HepG2 (cell line): ENCODE results near the gene CTDP1. TPM values are rescaled to one million over a fixed set of nuclear protein-coding genes. Genes with fewer than 3 reads are reported as not detected.

ENCODE experiments used
- CEBPG ChIP-seq: IDR thresholded peaks from 2 replicates; pipeline ENCODE4 v1.6.1; 2016
- CHD2 ChIP-seq: IDR thresholded peaks from 2 replicates; pipeline ENCODE4 v1.6.1; 2011; ENCODE audit warnings: low read depth, low read length, improper control_type of control experiment
- FOXJ3 ChIP-seq: sonication (generic); formaldehyde crosslinking; IDR thresholded peaks from 2 replicates; pipeline ENCODE4 v1.4.0; 2020; ENCODE audit warnings: missing genetic modification reagents, mild to moderate bottlenecking, borderline replicate concordance
- GABPB1 ChIP-seq: IDR thresholded peaks from 2 replicates; pipeline ENCODE4 v1.6.1; 2016; ENCODE audit warnings: mild to moderate bottlenecking, missing genetic modification reagents, moderate library complexity, missing compliant biosample characterization
- HNRNPL ChIP-seq: fragments of 200-400 bp; formaldehyde crosslinking; IDR thresholded peaks from 2 replicates; pipeline ENCODE4 v1.6.1; 2017; ENCODE audit warnings: mild to moderate bottlenecking, low read depth, low read length
- MTA3 ChIP-seq: sonication (generic); formaldehyde crosslinking; IDR thresholded peaks from 2 replicates; pipeline ENCODE4 v1.4.0; 2020; ENCODE audit warnings: missing genetic modification reagents
- MXD3 ChIP-seq: IDR thresholded peaks from 2 replicates; pipeline ENCODE4 v1.6.1; 2016; ENCODE audit warnings: mild to moderate bottlenecking, missing biosample characterization, missing genetic modification reagents
- NFATC3 ChIP-seq: sonication (generic); formaldehyde crosslinking; IDR thresholded peaks from 2 replicates; pipeline ENCODE4 v1.5.1; 2020; ENCODE audit warnings: mild to moderate bottlenecking, missing genetic modification reagents
- ZNF20 ChIP-seq: sonication (generic); formaldehyde crosslinking; IDR thresholded peaks from 2 replicates; pipeline ENCODE4 v1.4.0; 2020; ENCODE audit warnings: mild to moderate bottlenecking, moderate library complexity, missing genetic modification reagents
- ZNF337 ChIP-seq: sonication (generic); formaldehyde crosslinking; IDR thresholded peaks from 2 replicates; pipeline ENCODE4 v1.5.1; 2020; ENCODE audit warnings: missing genetic modification reagents, low read depth, mild to moderate bottlenecking, borderline replicate concordance
- ZNF563 ChIP-seq: sonication (generic); formaldehyde crosslinking; IDR thresholded peaks from 2 replicates; pipeline ENCODE4 v1.8.0; 2022; ENCODE audit warnings: mild to moderate bottlenecking, moderate library complexity, missing genetic modification reagents
- polyA plus RNA-seq, 8 experiments: library from polyadenylated mRNA; depleted of rRNA in 3 of 8; stranded (reverse) in 7 of 8; unstranded in 1 of 8; fragments of >200 nt; fragmentation: Illumina TruSeq in 4 of 8; extraction: Trizol in 4 of 8; gene quantifications; 2 replicates each; pipeline versions ENCODE4 v1.2.1 to v1.2.3, GENCODE V29; 2011 to 2016; ENCODE audit warnings: low read depth in 4 of 8, missing spikeins in 1 of 8, mixed read lengths in 1 of 8; ENCODE audit not compliant: insufficient read depth in 1 of 8
- total RNA-seq, 5 experiments: library from RNA; depleted of rRNA; stranded (reverse); fragments of >200 nt; fragmentation: Illumina TruSeq; extraction: Trizol; gene quantifications; 2 replicates each; pipeline ENCODE4 v1.2.3, GENCODE V29; 2016; ENCODE audit warnings: low read depth in 1 of 5
- TF ChIP-seq, protein P1 (sequence below): sonication (generic); formaldehyde crosslinking; IDR thresholded peaks from 2 replicates; pipeline ENCODE4 v1.5.1; 2020; ENCODE audit warnings: mild to moderate bottlenecking, missing genetic modification reagents, borderline replicate concordance
- TF ChIP-seq, protein P2 (sequence below): sonication (generic); formaldehyde crosslinking; IDR thresholded peaks from 2 replicates; pipeline ENCODE4 v1.5.0; 2020; ENCODE audit warnings: mild to moderate bottlenecking, missing genetic modification reagents, borderline replicate concordance

The CTDP1 gene
- total and polyA plus RNA-seq, 2 of the 13 experiments (the other 11 are each of a cell fraction or from before 2014, with no cell fraction given) = 6.9 to 11.0 TPM

DNA sequence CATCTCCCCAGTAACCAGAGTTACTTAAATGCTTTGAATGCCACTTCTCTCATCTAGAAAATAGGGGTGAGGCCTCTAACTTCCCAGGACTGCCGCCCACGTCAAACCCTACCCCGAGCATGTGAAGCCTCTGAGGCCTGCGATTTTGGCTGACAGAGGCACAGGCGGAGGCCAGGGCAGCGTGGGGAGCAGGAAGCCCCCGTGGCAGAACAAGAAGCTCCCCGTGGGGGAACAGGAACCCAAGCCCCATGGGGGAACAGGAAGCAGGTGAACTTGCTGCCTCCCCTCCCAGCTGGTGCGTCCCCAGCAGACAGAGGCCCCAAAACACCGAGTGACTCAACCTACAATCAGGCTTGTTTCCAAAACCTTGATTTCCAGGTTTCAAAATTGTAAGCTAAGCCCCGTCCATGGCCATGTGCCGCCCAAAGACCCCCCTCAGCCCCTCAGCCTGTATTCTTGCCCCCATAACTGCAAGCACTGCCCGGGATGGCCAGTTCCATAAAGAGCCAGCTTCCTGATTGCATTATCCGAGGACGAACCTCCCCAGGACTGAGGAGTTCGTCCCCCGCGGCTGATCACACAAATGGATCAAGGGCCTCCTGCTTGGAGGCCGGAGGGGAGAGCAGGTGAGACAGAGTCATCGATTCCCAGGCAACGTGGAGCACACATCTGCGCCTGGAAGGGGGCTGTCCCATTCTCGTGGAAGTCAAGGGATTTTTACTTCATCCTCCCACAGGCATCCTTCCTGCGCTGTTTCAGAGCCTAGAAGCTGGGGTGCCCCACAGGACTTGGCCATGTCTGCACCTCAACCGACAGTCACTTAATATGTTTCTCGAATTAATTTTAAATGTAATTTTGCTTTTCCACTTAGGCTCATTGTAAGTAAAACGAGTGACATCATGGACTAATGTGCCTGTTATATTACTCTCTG, 36.3 kb upstream of the CTDP1 start (continued):
- TF ChIP-seq, protein P1, sequence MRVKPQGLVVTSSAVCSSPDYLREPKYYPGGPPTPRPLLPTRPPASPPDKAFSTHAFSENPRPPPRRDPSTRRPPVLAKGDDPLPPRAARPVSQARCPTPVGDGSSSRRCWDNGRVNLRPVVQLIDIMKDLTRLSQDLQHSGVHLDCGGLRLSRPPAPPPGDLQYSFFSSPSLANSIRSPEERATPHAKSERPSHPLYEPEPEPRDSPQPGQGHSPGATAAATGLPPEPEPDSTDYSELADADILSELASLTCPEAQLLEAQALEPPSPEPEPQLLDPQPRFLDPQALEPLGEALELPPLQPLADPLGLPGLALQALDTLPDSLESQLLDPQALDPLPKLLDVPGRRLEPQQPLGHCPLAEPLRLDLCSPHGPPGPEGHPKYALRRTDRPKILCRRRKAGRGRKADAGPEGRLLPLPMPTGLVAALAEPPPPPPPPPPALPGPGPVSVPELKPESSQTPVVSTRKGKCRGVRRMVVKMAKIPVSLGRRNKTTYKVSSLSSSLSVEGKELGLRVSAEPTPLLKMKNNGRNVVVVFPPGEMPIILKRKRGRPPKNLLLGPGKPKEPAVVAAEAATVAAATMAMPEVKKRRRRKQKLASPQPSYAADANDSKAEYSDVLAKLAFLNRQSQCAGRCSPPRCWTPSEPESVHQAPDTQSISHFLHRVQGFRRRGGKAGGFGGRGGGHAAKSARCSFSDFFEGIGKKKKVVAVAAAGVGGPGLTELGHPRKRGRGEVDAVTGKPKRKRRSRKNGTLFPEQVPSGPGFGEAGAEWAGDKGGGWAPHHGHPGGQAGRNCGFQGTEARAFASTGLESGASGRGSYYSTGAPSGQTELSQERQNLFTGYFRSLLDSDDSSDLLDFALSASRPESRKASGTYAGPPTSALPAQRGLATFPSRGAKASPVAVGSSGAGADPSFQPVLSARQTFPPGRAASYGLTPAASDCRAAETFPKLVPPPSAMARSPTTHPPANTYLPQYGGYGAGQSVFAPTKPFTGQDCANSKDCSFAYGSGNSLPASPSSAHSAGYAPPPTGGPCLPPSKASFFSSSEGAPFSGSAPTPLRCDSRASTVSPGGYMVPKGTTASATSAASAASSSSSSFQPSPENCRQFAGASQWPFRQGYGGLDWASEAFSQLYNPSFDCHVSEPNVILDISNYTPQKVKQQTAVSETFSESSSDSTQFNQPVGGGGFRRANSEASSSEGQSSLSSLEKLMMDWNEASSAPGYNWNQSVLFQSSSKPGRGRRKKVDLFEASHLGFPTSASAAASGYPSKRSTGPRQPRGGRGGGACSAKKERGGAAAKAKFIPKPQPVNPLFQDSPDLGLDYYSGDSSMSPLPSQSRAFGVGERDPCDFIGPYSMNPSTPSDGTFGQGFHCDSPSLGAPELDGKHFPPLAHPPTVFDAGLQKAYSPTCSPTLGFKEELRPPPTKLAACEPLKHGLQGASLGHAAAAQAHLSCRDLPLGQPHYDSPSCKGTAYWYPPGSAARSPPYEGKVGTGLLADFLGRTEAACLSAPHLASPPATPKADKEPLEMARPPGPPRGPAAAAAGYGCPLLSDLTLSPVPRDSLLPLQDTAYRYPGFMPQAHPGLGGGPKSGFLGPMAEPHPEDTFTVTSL = no peak
- TF ChIP-seq, protein P2, sequence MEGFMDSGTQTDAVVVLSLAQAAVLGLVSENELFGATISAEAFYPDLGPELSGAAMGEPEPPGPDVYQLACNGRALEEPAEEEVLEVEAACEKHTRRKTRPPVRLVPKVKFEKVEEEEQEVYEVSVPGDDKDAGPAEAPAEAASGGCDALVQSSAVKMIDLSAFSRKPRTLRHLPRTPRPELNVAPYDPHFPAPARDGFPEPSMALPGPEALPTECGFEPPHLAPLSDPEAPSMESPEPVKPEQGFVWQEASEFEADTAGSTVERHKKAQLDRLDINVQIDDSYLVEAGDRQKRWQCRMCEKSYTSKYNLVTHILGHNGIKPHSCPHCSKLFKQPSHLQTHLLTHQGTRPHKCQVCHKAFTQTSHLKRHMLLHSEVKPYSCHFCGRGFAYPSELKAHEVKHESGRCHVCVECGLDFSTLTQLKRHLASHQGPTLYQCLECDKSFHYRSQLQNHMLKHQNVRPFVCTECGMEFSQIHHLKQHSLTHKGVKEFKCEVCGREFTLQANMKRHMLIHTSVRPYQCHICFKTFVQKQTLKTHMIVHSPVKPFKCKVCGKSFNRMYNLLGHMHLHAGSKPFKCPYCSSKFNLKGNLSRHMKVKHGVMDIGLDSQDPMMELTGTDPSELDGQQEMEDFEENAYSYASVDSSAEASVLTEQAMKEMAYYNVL = no peak
- no peak for TF ChIP-seq CEBPG (CRISPR knock-in tag)
- no peak; the same call in 1 of the 2 replicates for TF ChIP-seq GABPB1
- TF ChIP-seq ZNF337 = no peak
- no peak for TF ChIP-seq ZNF20
- TF ChIP-seq NFATC3 = no peak
- TF ChIP-seq MTA3 (CRISPR knock-in tag) = no peak
- no peak for TF ChIP-seq MXD3 (CRISPR knock-in tag)
- no peak for TF ChIP-seq ZNF563
- TF ChIP-seq HNRNPL = no peak
- TF ChIP-seq FOXJ3 (CRISPR knock-in tag) = no peak
- no peak for TF ChIP-seq CHD2
